EH (cell line): Measurements from ENCODE around the gene SLC12A1.
"Not testable (repeated sequence)": the region's sequence is repeated elsewhere in the genome, so short reads cannot be mapped to it uniquely, and the experiment has no call there.

Experiments used
- DNase-seq: peaks from one replicate; pipeline ENCODE4 v3.0.0-alpha.2; 2015; ENCODE audit warnings: low read depth

The SLC12A1 gene

GRCh38 chr15:48309740-48310139 is 103.6 kb downstream of the SLC12A1 start:
- DNase-seq, result no peak

- DNase-seq, result no peak
Observed at GRCh38 chr15:48313216-48313615, 107.1 kb downstream of the SLC12A1 start.

GRCh38 chr15:48315041-48315440 is 108.9 kb downstream of the SLC12A1 start:
- DNase-seq, result no peak

GRCh38 chr15:48317221-48317620 is 111.1 kb downstream of the SLC12A1 start:
- DNase-seq, result no peak

- DNase-seq, result no peak
Observed at GRCh38 chr15:48318131-48318530, 112.0 kb downstream of the SLC12A1 start.

- no peak for DNase-seq
Observed at GRCh38 chr15:48323294-48323693, 117.2 kb downstream of the SLC12A1 start.

GRCh38 chr15:48324949-48325348 is 118.8 kb downstream of the SLC12A1 start:
- no peak for DNase-seq

GRCh38 chr15:48325400-48325799 is 119.3 kb downstream of the SLC12A1 start:
- DNase-seq, result no peak

GRCh38 chr15:48326180-48326579 is 120.1 kb downstream of the SLC12A1 start:
- DNase-seq, result not testable (repeated sequence)

GRCh38 chr15:48330105-48330785 is 124.1 kb downstream of the SLC12A1 start:
- DNase-seq, result peak; percentile 42

- DNase-seq, result peak; percentile 86
Observed at GRCh38 chr15:48330855-48331795, 125.0 kb downstream of the SLC12A1 start, which contains the start of gene DUT. DUT (plus strand) TSS chr15:48331429; CDS start chr15:48331516, 87 bp downstream.

GRCh38 chr15:48331796-48332641 is 125.9 kb downstream of the SLC12A1 start:
- no peak for DNase-seq

- no peak for DNase-seq
Observed at GRCh38 chr15:48332642-48333034, 126.5 kb downstream of the SLC12A1 start.

GRCh38 chr15:48333540-48333939 is 127.4 kb downstream of the SLC12A1 start:
- DNase-seq, result no peak

GRCh38 chr15:48334260-48334659 is 128.2 kb downstream of the SLC12A1 start:
- DNase-seq, result no peak

- peak; percentile 43 for DNase-seq
Observed at GRCh38 chr15:48336940-48337339, 130.8 kb downstream of the SLC12A1 start.

- peak; percentile 69 for DNase-seq
Observed at GRCh38 chr15:48337607-48338006, 131.5 kb downstream of the SLC12A1 start.

GRCh38 chr15:48340111-48340510 is 134.0 kb downstream of the SLC12A1 start:
- DNase-seq, result no peak

- no peak for DNase-seq
Observed at GRCh38 chr15:48343865-48344264, 137.8 kb downstream of the SLC12A1 start.

- DNase-seq, result no peak
Observed at GRCh38 chr15:48345516-48345915, 139.4 kb downstream of the SLC12A1 start.

- DNase-seq, result peak; percentile 67
Observed at GRCh38 chr15:48352474-48353072, 146.5 kb downstream of the SLC12A1 start.
